Measurements from ENCODE around the gene ZSCAN30.

The ZSCAN30 gene

DNA sequence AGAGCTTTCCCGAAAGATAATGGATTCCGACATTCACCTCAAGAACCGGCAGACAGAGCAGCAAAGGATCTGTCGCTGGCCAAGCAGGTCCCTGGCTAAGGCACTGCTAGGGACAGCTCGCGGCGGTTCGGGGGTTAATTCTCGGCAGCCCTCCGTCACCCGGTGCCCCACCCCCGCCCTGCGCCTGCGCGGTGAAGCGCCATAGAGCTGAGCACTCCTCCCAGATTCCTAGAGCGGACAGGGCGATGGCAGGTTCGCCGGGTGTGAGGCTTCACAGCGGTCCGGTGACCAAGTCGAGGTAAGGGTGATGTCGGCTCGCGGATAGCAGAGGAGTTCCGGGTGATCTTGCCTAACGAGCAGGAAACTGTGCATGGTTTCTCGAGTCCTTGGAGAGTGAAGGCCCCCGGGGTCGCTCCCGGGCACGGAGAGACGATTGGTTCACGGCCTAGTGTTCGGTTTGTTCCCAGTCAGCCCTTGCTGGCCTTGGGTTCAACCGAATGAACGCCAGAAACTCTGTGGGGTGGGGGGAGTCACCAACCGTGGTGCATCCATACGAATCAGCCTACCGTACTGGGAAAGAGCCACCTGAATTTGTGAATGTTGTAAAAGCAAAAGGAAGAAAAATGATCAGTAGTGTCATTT is at the start of gene ZSCAN30:
TSS of gene ZSCAN30 (minus strand) at position 136 of the 642 bp plus-strand sequence. CDS start 25,877 bp downstream, outside the sequence.
- DNase-seq = peak; percentile 93

DNA sequence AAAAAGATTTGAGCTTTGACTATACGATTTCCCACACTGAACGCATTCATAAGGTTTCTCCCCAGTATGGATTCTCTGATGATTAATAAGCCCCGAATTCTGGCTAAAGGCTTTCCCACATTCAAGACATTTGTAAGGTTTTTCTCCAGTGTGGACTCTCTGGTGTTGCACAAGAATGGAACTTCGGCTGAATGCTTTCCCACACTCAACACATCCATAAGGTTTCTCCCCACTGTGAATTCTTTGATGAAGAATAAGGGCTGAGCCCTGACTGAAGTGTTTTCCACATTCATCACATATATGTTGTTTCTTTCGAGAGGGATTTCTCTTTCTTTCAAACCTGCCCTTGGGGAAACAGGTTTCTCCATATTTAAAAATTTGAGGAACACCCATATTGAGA is 47.3 kb upstream of the ZSCAN30 start:
- DNase-seq = no peak

- DNase-seq = no peak
Measured at GRCh38 chr18:35335866-35336265, 45.8 kb upstream of the ZSCAN30 start.

DNA sequence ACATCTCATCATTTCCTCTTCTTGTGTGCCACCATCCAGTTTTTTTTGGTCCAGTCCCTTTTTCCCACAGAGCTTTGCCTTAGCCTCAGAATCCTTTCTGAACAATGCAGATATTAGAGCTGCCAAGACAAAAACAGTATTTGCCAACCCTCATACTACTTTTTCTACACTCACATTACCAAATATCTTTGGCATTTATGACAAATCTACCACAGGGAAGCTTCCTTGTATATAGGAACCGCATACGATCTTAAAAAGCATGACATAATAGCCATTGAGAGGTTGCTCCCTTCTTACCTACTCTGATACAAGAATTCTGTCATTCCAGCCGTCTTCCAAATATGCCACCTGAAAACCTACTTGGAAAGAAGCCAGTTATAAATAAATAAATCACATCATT is 44.8 kb upstream of the ZSCAN30 start:
- no peak for DNase-seq

- no peak for DNase-seq
Measured at GRCh38 chr18:35334212-35334611, 44.2 kb upstream of the ZSCAN30 start.

- no peak for DNase-seq
Measured at GRCh38 chr18:35331367-35332087, 41.5 kb upstream of the ZSCAN30 start.

DNA sequence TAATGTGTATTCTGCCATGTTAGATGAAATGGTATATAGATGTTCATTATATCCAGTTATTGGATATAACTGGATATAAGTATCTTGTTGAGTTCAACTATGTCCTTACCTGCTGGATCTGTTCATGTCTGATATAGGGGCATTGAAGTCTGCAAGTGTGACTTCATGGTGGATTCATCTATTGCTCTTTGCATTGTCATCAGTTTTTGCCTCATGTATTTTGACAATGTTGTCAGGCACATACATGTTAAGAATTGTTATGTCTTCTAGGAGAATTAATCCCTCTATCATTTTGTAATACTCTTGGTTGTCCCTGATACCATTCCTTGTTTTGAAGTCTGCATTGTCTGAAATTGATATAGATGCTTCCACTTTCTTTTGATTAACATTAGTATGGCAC is 38.8 kb upstream of the ZSCAN30 start:
- no peak for DNase-seq

DNA sequence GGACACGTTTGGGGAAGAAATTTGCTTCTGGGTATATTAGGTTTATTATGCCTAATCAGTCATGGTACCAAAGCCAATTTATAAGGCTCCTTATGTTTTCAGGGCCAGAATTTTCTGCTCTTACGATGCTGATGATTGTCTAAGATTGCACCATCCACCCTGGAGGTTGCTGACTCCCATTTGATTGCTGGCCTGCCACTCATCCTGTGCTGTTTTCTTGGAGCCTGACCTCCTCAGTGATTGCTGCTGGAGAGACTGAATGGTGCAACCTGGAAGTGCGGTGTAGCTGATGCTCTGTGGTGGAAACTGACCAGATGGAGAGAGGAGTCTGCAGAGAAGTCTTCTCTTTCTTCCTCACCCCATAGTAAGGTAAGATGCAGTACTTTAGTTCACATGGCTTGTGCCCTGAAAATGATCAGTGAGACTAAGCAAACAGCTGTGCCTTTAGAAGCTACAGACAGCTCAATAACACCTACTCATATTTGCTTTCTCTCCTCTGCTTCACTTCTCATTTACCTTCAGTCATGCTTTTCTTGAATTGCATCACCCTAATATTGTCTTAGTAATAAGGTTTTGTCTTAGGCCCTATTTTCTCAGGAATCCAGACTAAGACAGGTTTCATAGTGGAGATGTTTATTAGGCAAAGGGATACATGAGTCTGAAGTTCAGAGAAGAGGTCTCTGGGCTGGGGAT is 36.8 kb upstream of the ZSCAN30 start:
- no peak for DNase-seq

DNA sequence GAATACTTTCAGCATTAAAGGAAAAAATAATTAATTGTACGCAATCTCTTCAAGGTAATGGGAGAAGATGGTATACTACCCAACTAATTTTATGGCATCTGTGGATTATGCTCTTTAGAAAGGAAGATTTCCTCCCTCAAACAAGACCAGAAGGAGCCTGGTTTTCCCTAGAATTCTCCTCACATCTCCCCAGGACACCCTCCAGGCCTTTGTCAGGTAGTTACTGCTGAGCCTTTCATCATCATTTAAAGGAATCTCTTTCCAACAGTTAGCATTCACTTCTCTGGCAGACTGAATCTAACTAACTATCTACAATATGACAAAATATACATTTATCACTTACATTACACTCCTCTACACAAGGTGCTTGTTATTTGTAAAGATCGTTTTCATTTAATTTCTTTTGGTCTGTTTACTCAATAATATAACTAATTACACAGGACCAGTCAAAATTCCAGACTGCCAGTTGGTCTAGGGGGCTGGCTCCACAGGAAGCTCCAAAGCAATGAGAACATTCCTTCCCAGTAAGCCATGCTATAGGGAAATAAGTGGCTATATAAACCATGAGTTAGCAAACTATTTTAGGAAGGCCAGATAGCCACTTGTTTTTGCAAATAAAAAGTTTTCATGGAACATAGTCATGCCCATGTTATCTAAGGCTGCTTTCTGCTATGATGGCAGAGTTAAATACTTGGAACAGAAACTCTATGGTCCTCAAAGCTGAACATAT is 35.1 kb upstream of the ZSCAN30 start:
- no peak for DNase-seq

- DNase-seq = no peak
Measured at GRCh38 chr18:35322486-35323458, 32.7 kb upstream of the ZSCAN30 start.

DNA sequence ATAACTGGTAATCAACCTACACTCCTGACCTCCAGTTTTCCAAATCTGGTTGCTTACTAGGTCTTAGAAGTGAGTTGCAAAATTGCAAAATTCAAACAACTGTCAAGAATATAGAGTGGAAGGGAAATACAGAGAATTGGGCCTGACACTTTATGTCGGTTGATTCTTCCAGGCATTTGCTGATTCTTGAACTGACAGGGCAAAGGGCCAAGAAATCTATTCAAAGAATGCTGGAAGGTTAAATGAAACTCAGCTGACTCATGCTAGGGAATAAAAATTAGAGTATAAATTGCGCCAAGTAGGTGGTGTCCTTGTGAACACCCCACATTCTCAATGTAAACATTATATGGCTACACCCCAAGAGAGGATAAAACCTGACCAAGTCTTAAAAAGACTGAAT is 21.5 kb upstream of the ZSCAN30 start:
- no peak for DNase-seq

DNA sequence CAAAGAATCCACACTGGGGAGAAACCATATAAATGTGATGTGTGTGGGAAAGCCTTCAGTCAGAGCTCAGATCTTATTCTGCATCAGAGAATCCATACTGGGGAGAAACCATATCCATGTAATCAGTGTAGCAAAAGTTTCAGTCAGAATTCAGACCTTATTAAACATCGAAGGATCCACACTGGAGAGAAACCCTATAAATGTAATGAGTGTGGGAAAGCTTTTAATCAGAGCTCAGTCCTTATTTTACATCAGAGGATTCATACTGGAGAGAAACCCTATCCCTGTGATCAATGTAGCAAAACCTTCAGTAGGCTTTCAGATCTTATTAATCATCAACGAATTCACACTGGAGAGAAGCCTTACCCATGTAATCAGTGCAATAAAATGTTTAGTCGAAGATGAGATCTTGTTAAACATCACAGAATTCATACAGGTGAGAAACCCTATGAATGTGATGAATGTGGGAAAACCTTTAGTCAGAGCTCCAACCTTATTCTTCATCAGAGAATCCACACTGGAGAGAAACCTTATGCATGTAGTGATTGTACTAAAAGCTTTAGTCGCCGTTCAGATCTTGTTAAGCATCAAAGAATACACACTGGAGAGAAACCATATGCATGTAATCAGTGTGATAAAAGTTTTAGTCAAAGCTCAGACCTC is 16.7 kb upstream of the ZSCAN30 start:
- DNase-seq = no peak

DNA sequence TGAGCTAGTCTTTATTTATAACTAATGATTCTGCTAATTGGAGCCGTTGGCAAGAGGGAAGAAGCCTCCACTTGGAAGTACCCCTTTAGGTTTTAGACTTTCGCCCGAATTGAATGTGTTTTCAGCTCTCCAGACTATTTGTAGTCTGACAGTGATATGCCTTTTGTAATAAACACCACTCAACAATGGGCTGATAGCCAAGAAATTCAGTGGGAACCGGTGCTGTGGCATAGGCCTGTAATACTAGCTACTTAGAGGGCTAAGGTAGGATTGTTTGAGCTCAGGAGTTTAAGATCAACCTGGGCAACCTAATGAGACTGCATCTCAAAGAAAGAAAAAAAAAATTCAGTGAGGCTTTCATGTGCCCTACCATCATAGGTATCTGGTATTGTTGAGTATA is 13.6 kb upstream of the ZSCAN30 start:
- peak; percentile 82 for DNase-seq

- DNase-seq = no peak
Measured at GRCh38 chr18:35296060-35296459, 6.0 kb upstream of the ZSCAN30 start.

DNA sequence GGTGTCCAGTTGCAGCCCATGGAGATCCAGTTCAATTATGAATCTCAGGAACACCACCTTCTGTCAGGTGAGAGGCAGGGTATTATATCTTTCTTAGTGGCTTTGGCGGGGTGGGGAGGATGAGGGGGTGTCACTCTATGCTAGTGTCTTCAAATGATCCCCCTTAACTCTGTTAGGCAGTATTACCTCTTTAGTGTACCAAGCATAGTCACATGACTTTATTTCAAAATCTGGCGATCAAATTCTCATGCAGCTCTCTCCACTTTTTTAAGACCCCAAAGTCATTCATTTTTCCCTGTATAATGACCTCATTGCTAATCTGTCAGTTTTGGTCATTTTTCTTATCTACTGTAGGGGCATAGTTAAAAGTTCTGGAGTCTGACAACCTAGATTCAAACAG is 1.1 kb upstream of the ZSCAN30 start:
- no peak for DNase-seq

DNA sequence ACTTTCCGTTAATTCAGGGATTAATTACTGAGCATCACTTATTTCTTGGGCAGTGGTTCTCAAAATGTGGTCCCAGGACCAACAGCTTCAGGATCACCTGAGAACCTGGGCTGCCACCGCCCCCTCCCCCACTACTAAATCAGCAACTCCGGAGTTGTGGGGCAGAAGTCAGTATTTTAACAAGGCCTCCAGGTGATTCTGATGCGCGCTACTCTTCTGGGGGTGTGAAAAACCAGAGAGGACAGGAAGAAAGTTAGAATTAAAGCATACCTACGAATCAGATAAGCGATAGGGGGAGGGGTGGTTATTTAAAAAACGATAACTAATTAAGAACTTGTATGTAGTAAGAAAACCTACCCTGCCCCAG is 319 bp downstream of the ZSCAN30 start:
- DNase-seq = peak; percentile 27

- no peak for DNase-seq
Measured at GRCh38 chr18:35289293-35289692, 736 bp downstream of the ZSCAN30 start.

DNA sequence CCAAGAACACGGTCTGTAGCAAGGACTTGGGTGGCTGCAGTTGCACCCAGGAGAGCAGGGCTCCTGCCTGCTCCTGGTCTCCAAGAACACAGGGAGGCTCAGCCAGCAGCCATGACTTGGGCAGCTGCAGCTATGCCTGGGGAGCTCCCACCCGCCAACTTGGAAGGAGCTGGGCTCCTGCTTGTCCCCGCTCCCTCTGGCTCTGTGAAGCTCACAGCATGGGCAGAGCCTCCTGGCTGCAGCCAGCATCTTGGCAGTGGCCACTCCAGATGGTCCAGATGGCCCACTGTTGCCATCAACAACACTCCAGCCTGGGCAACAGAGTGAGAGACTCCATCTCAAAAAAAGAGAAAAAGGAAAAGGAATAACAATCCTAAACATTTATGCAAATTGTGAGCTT is 5.2 kb downstream of the ZSCAN30 start:
- no peak for DNase-seq

DNA sequence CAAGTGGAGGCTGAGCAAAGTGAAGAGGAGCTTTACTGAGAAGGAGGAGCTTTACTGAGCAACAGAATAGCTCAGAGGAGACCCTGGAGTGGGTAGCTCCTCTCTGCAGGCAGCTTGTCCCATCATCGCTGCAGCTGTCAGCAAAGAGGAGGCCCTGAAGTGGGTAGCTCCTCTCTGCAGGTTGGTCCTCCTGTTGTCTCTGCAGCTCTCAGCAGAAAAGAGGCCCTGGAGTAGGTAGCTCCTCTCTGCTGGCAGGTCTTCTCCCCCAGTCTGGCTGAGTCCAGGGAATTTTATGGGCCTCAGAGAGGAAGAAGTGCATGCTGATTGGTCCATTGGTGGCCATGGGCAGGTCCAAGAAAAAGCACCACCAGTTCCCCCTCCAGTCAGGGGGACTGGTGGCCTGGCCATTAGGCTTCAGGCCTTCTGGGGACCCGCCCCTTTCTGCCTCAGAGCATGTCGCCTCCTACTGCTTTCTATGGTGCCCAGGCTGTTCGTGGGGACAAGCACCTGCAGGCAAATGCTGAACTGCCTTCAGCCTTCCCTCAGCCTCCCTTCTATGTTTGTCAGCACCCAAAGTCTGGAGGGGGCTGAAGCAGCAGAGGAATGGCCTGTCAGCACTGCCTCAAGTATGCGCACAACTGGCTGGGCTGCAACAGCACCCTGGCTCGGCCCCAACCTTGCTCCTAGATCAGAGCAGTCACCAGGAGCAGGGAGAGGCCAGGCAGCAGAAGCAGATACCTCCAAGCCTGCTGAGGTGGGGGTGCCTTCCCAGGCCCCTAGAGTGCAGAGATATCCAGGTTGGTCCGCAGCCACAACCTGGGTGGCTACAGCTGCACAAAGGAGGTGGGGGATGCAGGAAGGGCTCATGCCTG is 5.9 kb downstream of the ZSCAN30 start:
- DNase-seq = no peak

GRCh38 chr18:35282353-35282752 is 7.7 kb downstream of the ZSCAN30 start:
- no peak for DNase-seq

- no peak for DNase-seq
Measured at GRCh38 chr18:35278969-35279368, 11.1 kb downstream of the ZSCAN30 start.
